Measurements from ENCODE around the gene PDIA5. TPM values are rescaled to one million over a fixed set of nuclear protein-coding genes. Genes with fewer than 3 reads are reported as not detected.
"Not testable (repeated sequence)": the region's sequence is repeated elsewhere in the genome, so short reads cannot be mapped to it uniquely, and the experiment has no call there.

PDIA5 gene
- total RNA-seq, 4 donors from 2014 or later, result 34.0 to 52.4 (median 44.6) TPM

- TF ChIP-seq POLR2A (IDR thresholded peaks at IDR 0.05), result no peak
- no peak for TF ChIP-seq CTCF (IDR thresholded peaks at IDR 0.05)
- Histone ChIP-seq H3K27me3 (no peaks in the 10 kb centered on the region), H3K4me3 (replicated peaks in 1 of 3) (no peak overlapping the region), H3K4me1 (no peaks in the 10 kb centered on the region), H3K9me3 (no peaks in the 10 kb centered on the region), H3K27ac (no peak overlapping the region), H3K36me3 (peaks cover 0 to 8% of the 10 kb centered on the region in 2 donors)
- whole genome bisulfite sequencing, 2 donors, result 93 to 95% methylated on average over 11 of the region's 11 CpGs
- intact Hi-C loops (cut with DNase I), result no loop called here
- DNase-seq, result no peak
Measured at GRCh38 chr3:123110976-123111615, 44.3 kb downstream of the PDIA5 start.

- Histone ChIP-seq H3K27me3 (no peaks in the 10 kb centered on the region), H3K36me3 (peaks cover 0 to 8% of the 10 kb centered on the region in 2 donors), H3K4me1 (no peaks in the 10 kb centered on the region), H3K9me3 (no peaks in the 10 kb centered on the region), H3K27ac (no peak overlapping the region), H3K4me3 (replicated peaks in 1 of 3) (no peak overlapping the region)
- intact Hi-C loops (cut with DNase I), result no loop called here
- no peak for DNase-seq
- 94% methylated on average over 6 of the region's 6 CpGs for WGBS, 2 donors
- TF ChIP-seq POLR2A (IDR thresholded peaks at IDR 0.05), result no peak
- TF ChIP-seq CTCF (IDR thresholded peaks at IDR 0.05), result no peak
Measured at GRCh38 chr3:123111640-123112039, 44.8 kb downstream of the PDIA5 start.

- Histone ChIP-seq H3K4me1 (no peaks in the 10 kb centered on the region), H3K27me3 (no peaks in the 10 kb centered on the region), H3K4me3 (replicated peaks in 1 of 3) (no peak overlapping the region), H3K36me3 (peaks cover 0 to 8% of the 10 kb centered on the region in 2 donors), H3K27ac (no peak overlapping the region), H3K9me3 (no peaks in the 10 kb centered on the region)
- WGBS, 2 donors, result 88 to 91% methylated on average over 5 of the region's 5 CpGs
- DNase-seq, result no peak
- intact Hi-C loops (cut with DNase I), result no loop called here
- TF ChIP-seq POLR2A (IDR thresholded peaks at IDR 0.05) (no peak), CTCF (IDR thresholded peaks at IDR 0.05) (no peak)
Measured at GRCh38 chr3:123112232-123112631, 45.4 kb downstream of the PDIA5 start.

- H3K4me1 ChIP-seq; H3K9me3 ChIP-seq; intact Hi-C loops (cut with DNase I); H3K27me3 ChIP-seq; H3K36me3 ChIP-seq; DNase-seq; H3K4me3 ChIP-seq (replicated peaks in 1 of 3); H3K27ac ChIP-seq: not testable (repeated sequence)
- 94 to 97% methylated on average over 7 of the region's 7 CpGs for WGBS, 2 donors
Measured at GRCh38 chr3:123112656-123113055, 45.8 kb downstream of the PDIA5 start.

GRCh38 chr3:123113889-123114450 is 47.1 kb downstream of the PDIA5 start:
- TF ChIP-seq POLR2A (IDR thresholded peaks at IDR 0.05), result no peak
- no peak for TF ChIP-seq CTCF (IDR thresholded peaks at IDR 0.05)
- DNase-seq, result no peak
- 76 to 79% methylated on average over 5 of the region's 5 CpGs for WGBS, 2 donors
- Histone ChIP-seq H3K27me3 (no peaks in the 10 kb centered on the region), H3K4me1 (no peaks in the 10 kb centered on the region), H3K36me3 (peaks cover 0 to 7% of the 10 kb centered on the region in 2 donors), H3K4me3 (replicated peaks in 1 of 3) (no peak overlapping the region), H3K9me3 (no peaks in the 10 kb centered on the region), H3K27ac (no peak overlapping the region)
- intact Hi-C loops (cut with DNase I), result no loop called here
